GM06990 (cell line): ENCODE measurements around the gene EPHB1.
"Not testable (repeated sequence)": the region's sequence is repeated elsewhere in the genome, so short reads cannot be mapped to it uniquely, and the experiment has no call there.

Experiments used
- DNase-seq: peaks from one replicate; pipeline ENCODE4 v3.0.0-alpha.2; 2011; ENCODE audit not compliant: insufficient read length; ENCODE audit errors: extremely low read depth
- H3K27me3 ChIP-seq: replicated peaks from 2 replicates; pipeline ENCODE4 v1.6.0; 2011; ENCODE audit warnings: low read length; ENCODE audit not compliant: control insufficient read depth, insufficient read depth
- H3K36me3 ChIP-seq: 2 replicates; pipeline ENCODE4 v1.5.1; 2011; ENCODE audit warnings: low read length; ENCODE audit not compliant: control insufficient read depth, insufficient read depth
- H3K4me3 ChIP-seq: replicated peaks from 2 replicates; pipeline ENCODE4 v1.5.1; 2011; ENCODE audit warnings: low read depth, mild to moderate bottlenecking, control low read depth, low read length
- CTCF ChIP-seq: IDR thresholded peaks from 2 replicates; pipeline ENCODE4 v1.5.1; 2011; ENCODE audit warnings: low read length, control low read depth, mild to moderate bottlenecking, inconsistent platforms; ENCODE audit not compliant: insufficient read depth, poor library complexity, severe bottlenecking

EPHB1 gene

DNA sequence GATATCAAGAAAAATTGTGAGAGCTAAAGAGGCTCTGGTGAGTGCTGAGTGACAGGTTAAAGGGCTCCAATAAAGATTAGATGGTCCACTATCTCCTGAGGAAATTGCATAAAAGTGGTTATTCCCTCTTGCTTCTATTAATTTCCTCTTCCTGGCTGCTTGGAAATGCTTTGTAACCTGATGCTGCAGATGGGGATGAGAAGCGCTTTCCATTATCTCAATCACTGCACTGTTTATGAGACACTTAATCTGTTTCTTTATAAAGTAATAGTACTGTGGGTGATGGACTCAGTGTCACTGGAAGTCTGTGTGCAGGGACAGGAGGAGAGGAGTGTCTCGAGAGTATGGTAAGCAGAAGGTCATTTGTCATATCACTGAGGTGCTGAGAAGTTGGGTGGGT is 305.3 kb downstream of the EPHB1 start:
- no peak overlapping the region for H3K4me3 ChIP-seq
- TF ChIP-seq CTCF, result no peak
- H3K27me3 ChIP-seq, result no peaks in the 10 kb centered on the region; the same call in 1 of the 2 replicates
- DNase-seq, result no peak
- H3K36me3 ChIP-seq, result no peaks in the 10 kb centered on the region

GRCh38 chr3:135103917-135104316 is 308.9 kb downstream of the EPHB1 start:
- no peaks in the 10 kb centered on the region for H3K36me3 ChIP-seq
- DNase-seq, result no peak
- TF ChIP-seq CTCF, result no peak

GRCh38 chr3:135106445-135106844 is 311.4 kb downstream of the EPHB1 start:
- H3K4me3 ChIP-seq, result no peak overlapping the region
- DNase-seq, result no peak
- no peaks in the 10 kb centered on the region for H3K36me3 ChIP-seq
- no peak for TF ChIP-seq CTCF
- H3K27me3 ChIP-seq, result no peaks in the 10 kb centered on the region; the same call in 1 of the 2 replicates

More at GRCh38 chr3:135103917-135104316, 308.9 kb downstream of the EPHB1 start:
- Histone ChIP-seq H3K4me3 (no peak overlapping the region), H3K27me3 (no peaks in the 10 kb centered on the region; the same call in 1 of the 2 replicates)

DNA sequence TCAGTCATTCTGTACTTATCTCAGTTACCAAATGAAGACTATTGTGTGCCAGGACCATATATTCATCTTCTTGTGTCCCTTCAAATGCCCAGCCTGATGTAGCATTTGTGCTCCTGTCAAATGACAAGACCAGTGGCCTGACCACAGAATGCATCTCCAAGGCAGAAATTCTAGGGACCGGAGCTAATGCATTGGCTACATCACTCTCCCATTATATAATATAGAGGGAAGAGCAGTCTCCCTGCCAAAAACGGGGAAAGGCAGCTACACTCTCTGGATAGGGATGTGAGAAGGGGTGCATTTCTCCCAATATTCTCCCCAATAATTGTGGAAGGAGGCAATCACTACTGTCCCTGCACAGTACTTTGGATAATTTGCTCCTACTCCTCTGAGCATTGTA is 312.0 kb downstream of the EPHB1 start:
- Histone ChIP-seq H3K27me3 (no peaks in the 10 kb centered on the region), H3K36me3 (no peaks in the 10 kb centered on the region), H3K4me3 (no peak overlapping the region)
- DNase-seq, result no peak
- no peak for TF ChIP-seq CTCF

DNA sequence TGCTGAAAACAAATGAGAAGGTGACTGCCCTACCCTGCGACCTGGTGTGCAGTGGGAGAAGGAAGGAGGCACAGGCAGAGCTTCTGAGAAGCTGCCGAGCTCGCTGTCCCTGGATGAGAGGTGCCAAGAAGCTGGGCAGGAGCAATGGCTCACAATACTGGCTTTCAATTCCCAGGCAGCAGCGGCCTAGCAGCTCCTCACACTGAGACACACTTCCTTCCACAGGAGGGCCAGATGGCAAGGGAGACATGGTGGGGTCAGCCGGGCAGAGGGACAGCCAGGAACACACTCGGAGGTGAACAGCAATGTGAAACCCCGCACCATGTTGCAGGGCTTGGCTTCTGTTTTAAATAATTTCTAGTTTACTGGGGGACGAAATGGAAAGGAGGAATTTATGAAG is 314.6 kb downstream of the EPHB1 start:
- H3K36me3 ChIP-seq, result no peaks in the 10 kb centered on the region
- H3K4me3 ChIP-seq, result no peak overlapping the region
- TF ChIP-seq CTCF, result no peak
- no peaks in the 10 kb centered on the region for H3K27me3 ChIP-seq
- no peak for DNase-seq

- not testable (repeated sequence) for H3K36me3 ChIP-seq, DNase-seq, H3K4me3 ChIP-seq, H3K27me3 ChIP-seq
Measured at GRCh38 chr3:135114551-135114950, 319.5 kb downstream of the EPHB1 start.
